Loucy (cell line): ENCODE data around the gene SHISA6.

Experiments
- H2AFZ ChIP-seq: fragments of 200-600 bp; sonication (generic); 2 replicates; pipeline ENCODE4 v1.6.0; 2016; ENCODE audit warnings: antibody characterized with exemption, mild to moderate bottlenecking, low read length, moderate library complexity
- H3F3A ChIP-seq: fragments of 200-600 bp; 2 replicates; pipeline ENCODE4 v1.6.0; 2016; ENCODE audit warnings: antibody characterized with exemption, low read depth, mild to moderate bottlenecking
- H3K27me3 ChIP-seq: fragments of 200-600 bp; sonication (generic); 2 replicates; pipeline ENCODE4 v1.6.1; 2014; ENCODE audit warnings: low read length, mild to moderate bottlenecking; ENCODE audit not compliant: insufficient read depth, poor library complexity, severe bottlenecking
- H3K36me3 ChIP-seq: fragments of 200-600 bp; sonication (generic); 2 replicates; pipeline ENCODE4 v1.6.1; 2016; ENCODE audit warnings: low read length; ENCODE audit not compliant: insufficient read depth
- H3K4me1 ChIP-seq: fragments of 200-600 bp; sonication (generic); 2 replicates; pipeline ENCODE4 v1.5.1; 2014; ENCODE audit warnings: low read length, mild to moderate bottlenecking; ENCODE audit not compliant: insufficient read depth, poor library complexity, severe bottlenecking
- H3K4me2 ChIP-seq: fragments of 200-600 bp; sonication (generic); 2 replicates; pipeline ENCODE4 v1.6.0; 2014; ENCODE audit warnings: antibody characterized with exemption, low read length, low read depth, mild to moderate bottlenecking; ENCODE audit not compliant: poor library complexity, severe bottlenecking
- H3K4me3 ChIP-seq: fragments of 200-600 bp; sonication (generic); 2 replicates; pipeline ENCODE4 v1.5.1; 2014; ENCODE audit warnings: low read length, mild to moderate bottlenecking, mixed read lengths; ENCODE audit not compliant: poor library complexity, severe bottlenecking
- H3K79me2 ChIP-seq: fragments of 200-600 bp; sonication (generic); 2 replicates; pipeline ENCODE4 v1.6.1; 2014; ENCODE audit warnings: low read length; ENCODE audit not compliant: insufficient read depth
- H3K9ac ChIP-seq: fragments of 200-600 bp; sonication (generic); 2 replicates; pipeline ENCODE4 v1.6.0; 2014; ENCODE audit warnings: mild to moderate bottlenecking, low read depth, low read length, moderate library complexity; ENCODE audit not compliant: poor library complexity, severe bottlenecking
- H3K9me2 ChIP-seq: fragments of 200-600 bp; sonication (generic); replicated peaks from 2 replicates; pipeline ENCODE4 v1.6.1; 2016; ENCODE audit warnings: low read depth, low read length, mixed read lengths
- H3K9me3 ChIP-seq: fragments of 200-600 bp; sonication (generic); 2 replicates; pipeline ENCODE4 v1.6.1; 2014; ENCODE audit warnings: mild to moderate bottlenecking, antibody characterized with exemption, low read length, low read depth; ENCODE audit not compliant: insufficient read depth
- H4K20me1 ChIP-seq: fragments of 200-600 bp; sonication (generic); 2 replicates; pipeline ENCODE4 v1.6.0; 2014; ENCODE audit warnings: antibody characterized with exemption, low read length, mild to moderate bottlenecking; ENCODE audit not compliant: insufficient read depth, poor library complexity, severe bottlenecking
- EZH2phosphoT487 ChIP-seq: fragments of 200-600 bp; IDR thresholded peaks from 2 replicates; pipeline ENCODE4 v1.6.1; 2018; ENCODE audit warnings: antibody characterized with exemption, mild to moderate bottlenecking, moderate library complexity, borderline replicate concordance
- TF ChIP-seq, protein P1 (sequence below): fragments of 200-600 bp; sonication (generic); conservative IDR thresholded peaks from 2 replicates; pipeline ENCODE4 v1.5.1; 2014; ENCODE audit warnings: mild to moderate bottlenecking, antibody characterized with exemption, low read length

SHISA6 gene

GRCh38 chr17:11506635-11507034, 265.6 kb downstream of the SHISA6 start:
- Histone ChIP-seq H3K4me3 (no peak overlapping the region), H3F3A (no peaks in the 10 kb centered on the region), H3K79me2 (no peaks in the 10 kb centered on the region), H3K4me1 (no peaks in the 10 kb centered on the region), H3K9me2 (no peaks in the 10 kb centered on the region), H3K9me3 (no peaks in the 10 kb centered on the region), H3K4me2 (no peak overlapping the region), H3K27me3 (no peaks in the 10 kb centered on the region), H3K9ac (no peak overlapping the region), H3K36me3 (no peaks in the 10 kb centered on the region), H4K20me1 (no peaks in the 10 kb centered on the region), H2AFZ (no peak overlapping the region)
- TF ChIP-seq EZH2phosphoT487, result no peak
- TF ChIP-seq, protein P1, sequence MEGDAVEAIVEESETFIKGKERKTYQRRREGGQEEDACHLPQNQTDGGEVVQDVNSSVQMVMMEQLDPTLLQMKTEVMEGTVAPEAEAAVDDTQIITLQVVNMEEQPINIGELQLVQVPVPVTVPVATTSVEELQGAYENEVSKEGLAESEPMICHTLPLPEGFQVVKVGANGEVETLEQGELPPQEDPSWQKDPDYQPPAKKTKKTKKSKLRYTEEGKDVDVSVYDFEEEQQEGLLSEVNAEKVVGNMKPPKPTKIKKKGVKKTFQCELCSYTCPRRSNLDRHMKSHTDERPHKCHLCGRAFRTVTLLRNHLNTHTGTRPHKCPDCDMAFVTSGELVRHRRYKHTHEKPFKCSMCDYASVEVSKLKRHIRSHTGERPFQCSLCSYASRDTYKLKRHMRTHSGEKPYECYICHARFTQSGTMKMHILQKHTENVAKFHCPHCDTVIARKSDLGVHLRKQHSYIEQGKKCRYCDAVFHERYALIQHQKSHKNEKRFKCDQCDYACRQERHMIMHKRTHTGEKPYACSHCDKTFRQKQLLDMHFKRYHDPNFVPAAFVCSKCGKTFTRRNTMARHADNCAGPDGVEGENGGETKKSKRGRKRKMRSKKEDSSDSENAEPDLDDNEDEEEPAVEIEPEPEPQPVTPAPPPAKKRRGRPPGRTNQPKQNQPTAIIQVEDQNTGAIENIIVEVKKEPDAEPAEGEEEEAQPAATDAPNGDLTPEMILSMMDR, result no peak

DNA sequence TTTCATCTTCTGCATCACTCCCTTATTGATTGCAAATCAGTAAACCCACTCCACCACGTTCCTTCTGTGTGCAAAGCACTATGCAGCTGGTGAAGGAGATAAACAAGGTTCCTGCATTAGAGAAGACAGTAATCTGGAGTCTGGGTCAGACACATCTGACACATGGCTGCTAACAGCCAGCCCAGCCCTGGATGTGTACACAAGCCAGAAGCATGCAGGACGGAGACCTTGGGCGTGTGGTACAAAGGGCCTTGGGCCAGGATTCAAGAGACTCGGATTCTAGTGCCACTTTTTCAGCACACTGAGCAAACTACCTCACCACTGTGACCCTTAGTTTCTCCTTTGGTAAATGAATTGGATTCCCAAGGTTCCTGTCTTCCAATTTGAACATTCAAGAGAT, 270.7 kb downstream of the SHISA6 start:
- no peaks in the 10 kb centered on the region for H3K9me2 ChIP-seq
- H2AFZ ChIP-seq, result no peak overlapping the region
- no peaks in the 10 kb centered on the region for H3K27me3 ChIP-seq
- H3K9ac ChIP-seq, result no peak overlapping the region
- no peaks in the 10 kb centered on the region for H3K4me1 ChIP-seq
- H3K4me3 ChIP-seq, result no peak overlapping the region
- H4K20me1 ChIP-seq, result no peaks in the 10 kb centered on the region
- no peak overlapping the region for H3K4me2 ChIP-seq
- TF ChIP-seq, protein P1, result no peak
- TF ChIP-seq EZH2phosphoT487, result no peak
- H3F3A ChIP-seq, result no peaks in the 10 kb centered on the region
- no peaks in the 10 kb centered on the region for H3K9me3 ChIP-seq
- no peaks in the 10 kb centered on the region for H3K79me2 ChIP-seq
- H3K36me3 ChIP-seq, result no peaks in the 10 kb centered on the region

DNA sequence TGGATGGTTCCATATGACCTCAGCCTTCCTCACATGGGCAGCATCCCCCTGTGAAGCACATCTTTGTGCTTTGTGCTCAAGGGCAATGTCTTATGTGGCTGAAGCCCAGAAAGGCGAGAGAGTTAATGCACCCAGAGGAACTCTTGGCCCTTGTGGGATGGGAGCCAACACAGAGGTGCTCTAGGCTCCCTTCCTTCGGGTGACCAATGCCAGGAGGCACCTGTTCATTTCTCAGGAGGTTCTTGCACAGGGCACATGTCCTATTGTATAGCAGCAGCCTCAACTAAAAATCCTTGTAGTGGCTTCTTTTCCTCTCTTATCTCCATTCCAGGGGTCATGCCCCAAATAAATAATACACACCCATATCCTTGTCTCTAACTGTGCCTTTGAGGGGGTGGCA, 273.6 kb downstream of the SHISA6 start:
- H4K20me1 ChIP-seq, result no peaks in the 10 kb centered on the region
- TF ChIP-seq EZH2phosphoT487, result no peak
- TF ChIP-seq, protein P1, result no peak
- H3K9me2 ChIP-seq, result no peaks in the 10 kb centered on the region
- H3F3A ChIP-seq, result no peaks in the 10 kb centered on the region
- no peaks in the 10 kb centered on the region for H3K4me1 ChIP-seq
- no peak overlapping the region for H3K9ac ChIP-seq
- no peaks in the 10 kb centered on the region for H3K36me3 ChIP-seq
- H3K27me3 ChIP-seq, result no peaks in the 10 kb centered on the region
- no peaks in the 10 kb centered on the region for H3K9me3 ChIP-seq
- no peak overlapping the region for H3K4me2 ChIP-seq
- H2AFZ ChIP-seq, result no peak overlapping the region
- no peaks in the 10 kb centered on the region for H3K79me2 ChIP-seq
- no peak overlapping the region for H3K4me3 ChIP-seq
